OCI-LY1 (cell line): Measurements from ENCODE around the gene GATA6.

Experiments
- CTCF ChIP-seq: fragments of 200-600 bp; sonication (generic), shearing (Covaris generic); IDR thresholded peaks from 2 replicates; pipeline ENCODE4 v1.5.1; 2017; ENCODE audit warnings: mild to moderate bottlenecking, antibody characterized with exemption, low read length, moderate library complexity, mixed read lengths
- EZH2 ChIP-seq: fragments of 200-600 bp; sonication (generic), shearing (Covaris generic); IDR thresholded peaks from 2 replicates; pipeline ENCODE4 v1.8.0; 2017; ENCODE audit warnings: borderline replicate concordance, mixed run types, mild to moderate bottlenecking, antibody characterized with exemption, low read length, moderate library complexity, mixed read lengths

- TF ChIP-seq CTCF (no peak), EZH2 (no peak)
Measured at GRCh38 chr18:22182884-22183697, 13.7 kb downstream of the GATA6 start.
